ENCODE results near the gene NR2E1.

DNA sequence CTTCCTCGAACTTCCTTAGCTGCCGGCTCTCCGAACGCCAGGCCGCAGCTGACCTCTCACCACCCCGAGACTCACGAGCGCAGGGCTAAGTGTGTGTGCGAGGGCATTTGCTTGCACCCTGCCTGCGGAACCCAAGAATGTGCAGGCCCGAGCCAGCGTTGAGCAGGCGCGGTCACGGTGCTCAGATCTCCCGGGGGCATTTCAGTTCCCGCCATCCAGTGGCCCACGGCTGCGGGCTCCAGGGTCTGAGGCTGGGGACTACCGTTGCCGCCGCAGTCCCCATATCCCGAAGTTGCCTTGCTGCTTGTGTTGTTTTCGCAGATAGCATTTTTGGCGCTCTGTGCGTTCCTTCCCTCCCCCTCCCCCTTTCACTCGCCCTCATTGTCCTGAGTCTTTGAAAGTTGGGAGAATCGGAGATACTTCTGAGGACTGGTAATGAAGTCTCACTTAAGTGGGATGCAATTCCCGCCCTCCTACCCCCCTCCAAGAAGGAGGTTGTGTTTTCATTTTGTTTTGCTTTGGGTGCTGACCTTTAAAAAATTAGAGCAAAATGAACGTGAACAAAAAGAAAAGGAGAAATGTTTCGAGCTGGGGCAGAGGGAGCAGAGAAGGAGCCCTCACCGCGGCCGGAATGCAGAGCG lies 1.7 kb downstream of the NR2E1 start:
- TF ChIP-seq, protein P1, sequence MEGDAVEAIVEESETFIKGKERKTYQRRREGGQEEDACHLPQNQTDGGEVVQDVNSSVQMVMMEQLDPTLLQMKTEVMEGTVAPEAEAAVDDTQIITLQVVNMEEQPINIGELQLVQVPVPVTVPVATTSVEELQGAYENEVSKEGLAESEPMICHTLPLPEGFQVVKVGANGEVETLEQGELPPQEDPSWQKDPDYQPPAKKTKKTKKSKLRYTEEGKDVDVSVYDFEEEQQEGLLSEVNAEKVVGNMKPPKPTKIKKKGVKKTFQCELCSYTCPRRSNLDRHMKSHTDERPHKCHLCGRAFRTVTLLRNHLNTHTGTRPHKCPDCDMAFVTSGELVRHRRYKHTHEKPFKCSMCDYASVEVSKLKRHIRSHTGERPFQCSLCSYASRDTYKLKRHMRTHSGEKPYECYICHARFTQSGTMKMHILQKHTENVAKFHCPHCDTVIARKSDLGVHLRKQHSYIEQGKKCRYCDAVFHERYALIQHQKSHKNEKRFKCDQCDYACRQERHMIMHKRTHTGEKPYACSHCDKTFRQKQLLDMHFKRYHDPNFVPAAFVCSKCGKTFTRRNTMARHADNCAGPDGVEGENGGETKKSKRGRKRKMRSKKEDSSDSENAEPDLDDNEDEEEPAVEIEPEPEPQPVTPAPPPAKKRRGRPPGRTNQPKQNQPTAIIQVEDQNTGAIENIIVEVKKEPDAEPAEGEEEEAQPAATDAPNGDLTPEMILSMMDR (conservative IDR thresholded peaks at IDR 0.05; ENCODE audit: low read depth, low read length): no peak
- TF ChIP-seq POLR2A (IDR thresholded peaks at IDR 0.05; ENCODE audit: low read depth, low read length): no peak
- no peak for TF ChIP-seq MAFK (IDR thresholded peaks at IDR 0.05; ENCODE audit: low read depth, low read length)
- TF ChIP-seq CHD1 (IDR thresholded peaks at IDR 0.05; ENCODE audit: low read depth, low read length): no peak
- TF ChIP-seq, protein P2, sequence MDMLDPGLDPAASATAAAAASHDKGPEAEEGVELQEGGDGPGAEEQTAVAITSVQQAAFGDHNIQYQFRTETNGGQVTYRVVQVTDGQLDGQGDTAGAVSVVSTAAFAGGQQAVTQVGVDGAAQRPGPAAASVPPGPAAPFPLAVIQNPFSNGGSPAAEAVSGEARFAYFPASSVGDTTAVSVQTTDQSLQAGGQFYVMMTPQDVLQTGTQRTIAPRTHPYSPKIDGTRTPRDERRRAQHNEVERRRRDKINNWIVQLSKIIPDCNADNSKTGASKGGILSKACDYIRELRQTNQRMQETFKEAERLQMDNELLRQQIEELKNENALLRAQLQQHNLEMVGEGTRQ (IDR thresholded peaks at IDR 0.05; ENCODE audit: low read depth, low read length): no peak
- TF ChIP-seq BHLHE40 (IDR thresholded peaks at IDR 0.05; ENCODE audit: low read depth, low read length): no peak
- TF ChIP-seq RCOR1 (IDR thresholded peaks at IDR 0.05; ENCODE audit: insufficient replicate concordance, low read length): no peak
- no peak for TF ChIP-seq SMC3 (IDR thresholded peaks at IDR 0.05; ENCODE audit: low read depth, low read length)
- no peak for TF ChIP-seq FOS (IDR thresholded peaks at IDR 0.05; ENCODE audit: low read depth, low read length)
- no peak for TF ChIP-seq NFE2L2 (IDR thresholded peaks at IDR 0.05; ENCODE audit: low read depth, low read length)
- TF ChIP-seq RAD21 (IDR thresholded peaks at IDR 0.05; ENCODE audit: low read length): no peak
- TF ChIP-seq, protein P3, sequence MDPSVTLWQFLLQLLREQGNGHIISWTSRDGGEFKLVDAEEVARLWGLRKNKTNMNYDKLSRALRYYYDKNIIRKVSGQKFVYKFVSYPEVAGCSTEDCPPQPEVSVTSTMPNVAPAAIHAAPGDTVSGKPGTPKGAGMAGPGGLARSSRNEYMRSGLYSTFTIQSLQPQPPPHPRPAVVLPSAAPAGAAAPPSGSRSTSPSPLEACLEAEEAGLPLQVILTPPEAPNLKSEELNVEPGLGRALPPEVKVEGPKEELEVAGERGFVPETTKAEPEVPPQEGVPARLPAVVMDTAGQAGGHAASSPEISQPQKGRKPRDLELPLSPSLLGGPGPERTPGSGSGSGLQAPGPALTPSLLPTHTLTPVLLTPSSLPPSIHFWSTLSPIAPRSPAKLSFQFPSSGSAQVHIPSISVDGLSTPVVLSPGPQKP (IDR thresholded peaks at IDR 0.05; ENCODE audit: borderline replicate concordance, low read depth, low read length): no peak
- TF ChIP-seq RFX5 (IDR thresholded peaks at IDR 0.05; ENCODE audit: low read depth, low read length): no peak
- no peak for TF ChIP-seq MAZ (IDR thresholded peaks at IDR 0.05; ENCODE audit: borderline replicate concordance, low read depth, low read length)

Measured in IMR-90 (cell line).